NB4 (cell line): ENCODE results near the gene UGGT2.

Experiments
- POLR2A ChIP-seq: IDR thresholded peaks from 2 replicates; pipeline ENCODE4 v1.6.1; 2011; ENCODE audit warnings: mild to moderate bottlenecking; ENCODE audit not compliant: insufficient read length; ENCODE audit errors: extremely low read depth
- TF ChIP-seq, protein P1 (sequence below): IDR thresholded peaks from one replicate; pipeline ENCODE4 v1.5.1; 2012; ENCODE audit warnings: low read depth, low read length
- TF ChIP-seq, protein P2 (sequence below): IDR thresholded peaks from 2 replicates; pipeline ENCODE4 v1.6.1; 2011; ENCODE audit warnings: low read depth, low read length

DNA sequence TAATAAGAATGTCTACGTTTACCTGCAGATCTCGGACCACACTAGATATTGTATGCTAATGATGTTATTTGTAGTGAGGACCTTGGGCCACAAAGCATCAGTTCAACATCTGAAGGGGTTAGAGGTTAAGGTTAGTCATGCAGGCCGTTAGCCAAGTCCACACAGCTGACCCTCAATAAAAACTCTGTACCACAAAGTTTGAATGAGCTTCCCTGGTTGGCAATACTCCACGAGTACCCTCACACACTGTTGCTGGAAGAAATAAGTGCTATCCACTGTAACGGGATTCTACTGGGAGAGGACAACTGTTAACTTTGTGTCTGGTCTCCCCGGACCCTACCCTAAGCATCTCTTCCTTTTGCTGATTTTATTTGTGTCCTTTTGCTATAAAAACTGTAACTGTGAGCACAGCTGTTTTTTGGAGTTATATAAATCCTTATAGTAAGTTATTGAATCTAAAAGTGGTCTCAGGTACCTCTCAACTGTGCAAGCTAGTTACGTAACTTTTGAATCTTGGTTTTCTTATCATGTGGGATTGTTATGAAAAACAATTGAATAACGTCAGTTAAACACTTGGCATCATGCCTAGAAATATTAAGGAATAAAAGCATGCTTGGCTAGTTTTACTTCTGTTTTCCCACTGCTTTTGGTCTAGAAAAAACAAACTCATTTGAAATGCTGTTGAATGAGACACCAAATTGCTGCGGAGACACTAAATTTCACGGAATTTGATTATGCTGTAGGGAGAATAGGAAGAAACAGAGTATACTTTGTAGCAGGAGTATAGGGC lies 194.7 kb downstream of the UGGT2 start:
- TF ChIP-seq, protein P1, sequence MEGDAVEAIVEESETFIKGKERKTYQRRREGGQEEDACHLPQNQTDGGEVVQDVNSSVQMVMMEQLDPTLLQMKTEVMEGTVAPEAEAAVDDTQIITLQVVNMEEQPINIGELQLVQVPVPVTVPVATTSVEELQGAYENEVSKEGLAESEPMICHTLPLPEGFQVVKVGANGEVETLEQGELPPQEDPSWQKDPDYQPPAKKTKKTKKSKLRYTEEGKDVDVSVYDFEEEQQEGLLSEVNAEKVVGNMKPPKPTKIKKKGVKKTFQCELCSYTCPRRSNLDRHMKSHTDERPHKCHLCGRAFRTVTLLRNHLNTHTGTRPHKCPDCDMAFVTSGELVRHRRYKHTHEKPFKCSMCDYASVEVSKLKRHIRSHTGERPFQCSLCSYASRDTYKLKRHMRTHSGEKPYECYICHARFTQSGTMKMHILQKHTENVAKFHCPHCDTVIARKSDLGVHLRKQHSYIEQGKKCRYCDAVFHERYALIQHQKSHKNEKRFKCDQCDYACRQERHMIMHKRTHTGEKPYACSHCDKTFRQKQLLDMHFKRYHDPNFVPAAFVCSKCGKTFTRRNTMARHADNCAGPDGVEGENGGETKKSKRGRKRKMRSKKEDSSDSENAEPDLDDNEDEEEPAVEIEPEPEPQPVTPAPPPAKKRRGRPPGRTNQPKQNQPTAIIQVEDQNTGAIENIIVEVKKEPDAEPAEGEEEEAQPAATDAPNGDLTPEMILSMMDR, result no peak
- no peak for TF ChIP-seq POLR2A
- TF ChIP-seq, protein P2, sequence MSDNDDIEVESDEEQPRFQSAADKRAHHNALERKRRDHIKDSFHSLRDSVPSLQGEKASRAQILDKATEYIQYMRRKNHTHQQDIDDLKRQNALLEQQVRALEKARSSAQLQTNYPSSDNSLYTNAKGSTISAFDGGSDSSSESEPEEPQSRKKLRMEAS, result no peak
